Measurements from ENCODE around the gene SUN2.

The SUN2 gene

GRCh38 chr22:38777087-38777671, 21.4 kb upstream of the SUN2 start:
- no peak for DNase-seq

- no peak for DNase-seq
Observed at GRCh38 chr22:38776086-38776485, 20.3 kb upstream of the SUN2 start.

- no peak for DNase-seq
Observed at GRCh38 chr22:38775656-38776055, 19.9 kb upstream of the SUN2 start.

GRCh38 chr22:38774496-38775166, 18.8 kb upstream of the SUN2 start:
- DNase-seq: no peak

GRCh38 chr22:38773363-38773946, 17.7 kb upstream of the SUN2 start:
- no peak for DNase-seq

GRCh38 chr22:38772623-38772873, 16.8 kb upstream of the SUN2 start:
- DNase-seq: no peak

GRCh38 chr22:38770257-38770949, 14.6 kb upstream of the SUN2 start:
- no peak for DNase-seq

GRCh38 chr22:38768036-38768435, 12.2 kb upstream of the SUN2 start:
- no peak for DNase-seq

- DNase-seq: no peak
Observed at GRCh38 chr22:38767313-38767712, 11.5 kb upstream of the SUN2 start.

- DNase-seq: peak; percentile 29
Observed at GRCh38 chr22:38766076-38766777, 10.4 kb upstream of the SUN2 start.

- no peak for DNase-seq
Observed at GRCh38 chr22:38762551-38762983, 6.8 kb upstream of the SUN2 start.

GRCh38 chr22:38761202-38762162, 5.7 kb upstream of the SUN2 start:
- no peak for DNase-seq

GRCh38 chr22:38760477-38761201, 4.8 kb upstream of the SUN2 start:
- DNase-seq: no peak

GRCh38 chr22:38759005-38759404, 3.2 kb upstream of the SUN2 start:
- no peak for DNase-seq

- no peak for DNase-seq
Observed at GRCh38 chr22:38758276-38758945, 2.6 kb upstream of the SUN2 start.

GRCh38 chr22:38757464-38757757, 1.6 kb upstream of the SUN2 start:
- no peak for DNase-seq

- peak; percentile 60 for DNase-seq
Observed at GRCh38 chr22:38756711-38757463, 1.1 kb upstream of the SUN2 start.

- DNase-seq: peak; percentile 95
Observed at GRCh38 chr22:38755155-38755910, 465 bp downstream of the SUN2 start.

- peak; percentile 92 for DNase-seq
Observed at GRCh38 chr22:38754751-38755154, 1.0 kb downstream of the SUN2 start.

Measured in inflammatory macrophage treated with lipopolysaccharide for 4 hours (primary cell).